GM18507 (cell line): Measurements from ENCODE around the gene MAP2K6.

Experiments
- DNase-seq: peaks from one replicate; pipeline ENCODE4 v3.0.0; 2011; ENCODE audit warnings: low read depth; ENCODE audit not compliant: insufficient read length; ENCODE audit errors: extremely low spot score
- FAIRE-seq: peaks from 2 replicates; lab custom pipeline; 2011; peaks lifted over from hg19 to GRCh38; lab: Jason Lieb, UNC

The MAP2K6 gene

GRCh38 chr17:69451416-69452394, 37.2 kb downstream of the MAP2K6 start:
- DNase-seq (no peak), FAIRE-seq (peak; percentile 69)

GRCh38 chr17:69452664-69453260, 38.3 kb downstream of the MAP2K6 start:
- no peak for FAIRE-seq
- DNase-seq = no peak

GRCh38 chr17:69454051-69454450, 39.6 kb downstream of the MAP2K6 start:
- FAIRE-seq = no peak

GRCh38 chr17:69455040-69455439, 40.5 kb downstream of the MAP2K6 start:
- no peak for DNase-seq
- FAIRE-seq = no peak

More at GRCh38 chr17:69454051-69454450, 39.6 kb downstream of the MAP2K6 start:
- no peak for DNase-seq

GRCh38 chr17:69457603-69458002, 43.1 kb downstream of the MAP2K6 start:
- DNase-seq = no peak
- no peak for FAIRE-seq

GRCh38 chr17:69460963-69461922, 46.7 kb downstream of the MAP2K6 start:
- FAIRE-seq = no peak
- DNase-seq = no peak

- FAIRE-seq (no peak), DNase-seq (no peak)
Observed at GRCh38 chr17:69461951-69462369, 47.5 kb downstream of the MAP2K6 start.

GRCh38 chr17:69462882-69463281, 48.4 kb downstream of the MAP2K6 start:
- FAIRE-seq (no peak), DNase-seq (no peak)

GRCh38 chr17:69466451-69466850, 52.0 kb downstream of the MAP2K6 start:
- FAIRE-seq = no peak
- DNase-seq = no peak

GRCh38 chr17:69466905-69467667, 52.6 kb downstream of the MAP2K6 start:
- no peak for DNase-seq
- no peak for FAIRE-seq

GRCh38 chr17:69468207-69468606, 53.7 kb downstream of the MAP2K6 start:
- no peak for FAIRE-seq
- no peak for DNase-seq

- DNase-seq (no peak), FAIRE-seq (no peak)
Observed at GRCh38 chr17:69470702-69471101, 56.2 kb downstream of the MAP2K6 start.

GRCh38 chr17:69471406-69471805, 56.9 kb downstream of the MAP2K6 start:
- no peak for FAIRE-seq
- no peak for DNase-seq

- no peak for FAIRE-seq
Observed at GRCh38 chr17:69473841-69474831, 59.6 kb downstream of the MAP2K6 start.

GRCh38 chr17:69477204-69477902, 62.9 kb downstream of the MAP2K6 start:
- DNase-seq (no peak), FAIRE-seq (no peak)

More at GRCh38 chr17:69473841-69474831, 59.6 kb downstream of the MAP2K6 start:
- DNase-seq = no peak

- no peak for FAIRE-seq
- no peak for DNase-seq
Observed at GRCh38 chr17:69477903-69478266, 63.4 kb downstream of the MAP2K6 start.

GRCh38 chr17:69478916-69479315, 64.4 kb downstream of the MAP2K6 start:
- DNase-seq (no peak), FAIRE-seq (no peak)
